ENCODE data around the gene XPA.

The XPA gene

DNA sequence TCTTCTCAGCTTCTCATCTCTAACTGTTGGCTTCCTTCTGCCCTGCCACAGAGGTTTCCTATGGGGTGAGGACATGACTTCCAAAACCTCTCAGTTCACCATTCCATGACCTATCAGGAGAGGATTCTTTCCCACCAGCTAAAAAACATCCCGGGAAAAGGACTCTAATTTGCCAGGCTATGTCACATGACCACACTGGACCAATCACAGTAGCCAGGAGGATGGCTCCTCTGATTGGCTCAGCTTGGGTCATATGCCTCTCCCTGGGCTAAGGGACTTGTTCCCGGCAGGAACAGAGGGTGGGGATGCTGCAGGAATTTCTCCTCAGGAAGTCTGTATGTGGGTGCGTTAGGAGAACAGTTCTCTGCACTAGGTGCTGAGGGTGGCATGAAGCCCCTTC lies 40.3 kb upstream of the XPA start:
- no peak overlapping the region for H3K27ac ChIP-seq (ENCODE audit: low read length)
- 0 out of 2 replicates have a peak overlapping the region, but pooled peaks have one; percentile 10 for H2AFZ ChIP-seq (ENCODE audit: low read length)

DNA sequence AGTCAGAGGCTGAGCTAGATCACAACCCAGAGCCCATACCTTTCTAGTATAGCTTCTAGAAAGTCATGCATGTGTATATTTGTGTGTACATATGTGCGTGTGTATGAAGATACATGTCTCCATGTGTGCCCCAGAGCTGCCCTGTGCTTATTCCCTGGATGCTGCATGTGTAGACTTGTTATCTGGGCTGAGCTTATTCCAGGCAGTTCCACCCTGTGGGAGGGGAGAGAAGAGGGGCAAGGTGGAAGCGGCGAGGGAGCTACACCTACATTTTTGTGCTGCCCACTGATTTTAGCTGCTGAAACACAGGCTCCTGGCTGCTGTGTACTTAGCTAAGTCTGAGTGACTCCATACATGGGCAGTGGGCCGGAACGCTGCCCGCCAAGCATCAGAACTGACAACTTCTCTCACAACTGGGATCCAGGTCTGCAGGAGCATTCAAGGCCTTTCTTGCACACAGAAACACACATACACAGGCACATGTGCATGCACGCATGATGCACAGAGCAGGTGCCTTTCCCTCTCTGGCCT lies 38.0 kb upstream of the XPA start:
- Histone ChIP-seq H2AFZ (ENCODE audit: low read length) (no peak overlapping the region), H3F3A (ENCODE audit: insufficient read depth, low read length) (peaks cover 9% of the 10 kb centered on the region), H4K20me1 (ENCODE audit: insufficient read depth, low read length) (no peaks in the 10 kb centered on the region), H3K4me1 (ENCODE audit: low read length) (peaks cover 17% of the 10 kb centered on the region), H3K27me3 (replicated peaks; ENCODE audit: insufficient read depth, low read length) (no peaks in the 10 kb centered on the region), H3K36me3 (replicated peaks; ENCODE audit: insufficient read depth, low read length) (no peaks in the 10 kb centered on the region), H3K79me2 (ENCODE audit: low read length) (no peaks in the 10 kb centered on the region), H3K9me2 (replicated peaks; ENCODE audit: insufficient read depth, low read length) (no peaks in the 10 kb centered on the region), H3K4me3 (ENCODE audit: low read length) (no peak overlapping the region), H3K27ac (ENCODE audit: low read length) (no peak overlapping the region), H3K9me3 (replicated peaks; ENCODE audit: insufficient read depth, low read length) (no peaks in the 10 kb centered on the region), H3K4me2 (ENCODE audit: low read depth, low read length) (no peak overlapping the region), H3K9ac (ENCODE audit: low read length) (no peak overlapping the region)
- TF ChIP-seq EZH2phosphoT487 (IDR thresholded peaks at IDR 0.05; ENCODE audit: low read length) (no peak), EZH2 (optimal IDR thresholded peaks at IDR 0.05; ENCODE audit: low read depth, low read length) (no peak)
- TF ChIP-seq, protein P1, sequence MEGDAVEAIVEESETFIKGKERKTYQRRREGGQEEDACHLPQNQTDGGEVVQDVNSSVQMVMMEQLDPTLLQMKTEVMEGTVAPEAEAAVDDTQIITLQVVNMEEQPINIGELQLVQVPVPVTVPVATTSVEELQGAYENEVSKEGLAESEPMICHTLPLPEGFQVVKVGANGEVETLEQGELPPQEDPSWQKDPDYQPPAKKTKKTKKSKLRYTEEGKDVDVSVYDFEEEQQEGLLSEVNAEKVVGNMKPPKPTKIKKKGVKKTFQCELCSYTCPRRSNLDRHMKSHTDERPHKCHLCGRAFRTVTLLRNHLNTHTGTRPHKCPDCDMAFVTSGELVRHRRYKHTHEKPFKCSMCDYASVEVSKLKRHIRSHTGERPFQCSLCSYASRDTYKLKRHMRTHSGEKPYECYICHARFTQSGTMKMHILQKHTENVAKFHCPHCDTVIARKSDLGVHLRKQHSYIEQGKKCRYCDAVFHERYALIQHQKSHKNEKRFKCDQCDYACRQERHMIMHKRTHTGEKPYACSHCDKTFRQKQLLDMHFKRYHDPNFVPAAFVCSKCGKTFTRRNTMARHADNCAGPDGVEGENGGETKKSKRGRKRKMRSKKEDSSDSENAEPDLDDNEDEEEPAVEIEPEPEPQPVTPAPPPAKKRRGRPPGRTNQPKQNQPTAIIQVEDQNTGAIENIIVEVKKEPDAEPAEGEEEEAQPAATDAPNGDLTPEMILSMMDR (IDR thresholded peaks at IDR 0.05; ENCODE audit: low read length), result no peak
- no peak for DNase-seq

More for the DNA sequence above, 40.3 kb upstream of the XPA start:
- TF ChIP-seq, protein P1 (IDR thresholded peaks at IDR 0.05; ENCODE audit: low read length), result no peak
- TF ChIP-seq EZH2 (optimal IDR thresholded peaks at IDR 0.05; ENCODE audit: low read depth, low read length) (no peak), EZH2phosphoT487 (IDR thresholded peaks at IDR 0.05; ENCODE audit: low read length) (no peak)
- no peaks in the 10 kb centered on the region for H4K20me1 ChIP-seq (ENCODE audit: insufficient read depth, low read length)
- H3K27me3 ChIP-seq (replicated peaks; ENCODE audit: insufficient read depth, low read length), result no peaks in the 10 kb centered on the region
- no peaks in the 10 kb centered on the region for H3F3A ChIP-seq (ENCODE audit: insufficient read depth, low read length)
- H3K4me1 ChIP-seq (ENCODE audit: low read length), result no peaks in the 10 kb centered on the region
- H3K9ac ChIP-seq (ENCODE audit: low read length), result no peak overlapping the region
- no peaks in the 10 kb centered on the region for H3K9me2 ChIP-seq (replicated peaks; ENCODE audit: insufficient read depth, low read length)
- DNase-seq, result no peak
- H3K36me3 ChIP-seq (replicated peaks; ENCODE audit: insufficient read depth, low read length), result no peaks in the 10 kb centered on the region
- H3K79me2 ChIP-seq (ENCODE audit: low read length), result no peaks in the 10 kb centered on the region
- H3K4me2 ChIP-seq (ENCODE audit: low read depth, low read length), result no peak overlapping the region
- H3K9me3 ChIP-seq (replicated peaks; ENCODE audit: insufficient read depth, low read length), result no peaks in the 10 kb centered on the region
- H3K4me3 ChIP-seq (ENCODE audit: low read length), result no peak overlapping the region

DNA sequence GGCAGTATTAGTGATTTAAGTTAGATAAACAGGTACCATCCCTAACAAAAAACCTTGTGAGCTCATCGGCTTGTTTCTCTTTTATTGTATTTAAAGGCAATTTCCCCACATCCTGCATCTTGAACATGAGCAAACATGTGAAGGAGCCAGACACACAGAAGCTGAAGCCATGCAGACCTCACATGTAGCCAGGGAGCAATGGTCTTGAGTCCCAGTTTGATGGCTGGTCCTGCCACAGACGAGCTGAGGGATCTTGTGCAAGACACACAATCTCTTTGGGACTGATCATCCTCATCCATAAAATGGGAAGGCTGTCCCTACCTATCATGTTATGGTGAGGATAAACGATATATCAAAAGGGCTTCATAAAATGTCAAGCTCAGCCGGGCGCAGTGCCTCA lies 29.6 kb upstream of the XPA start:
- DNase-seq, result no peak
- Histone ChIP-seq H3K4me2 (ENCODE audit: low read depth, low read length) (no peak overlapping the region), H3F3A (ENCODE audit: insufficient read depth, low read length) (peaks cover 12% of the 10 kb centered on the region), H3K9ac (ENCODE audit: low read length) (no peak overlapping the region), H2AFZ (ENCODE audit: low read length) (no peak overlapping the region), H3K9me3 (replicated peaks; ENCODE audit: insufficient read depth, low read length) (no peaks in the 10 kb centered on the region), H3K4me1 (ENCODE audit: low read length) (peaks cover 34% of the 10 kb centered on the region), H3K4me3 (ENCODE audit: low read length) (no peak overlapping the region), H3K9me2 (replicated peaks; ENCODE audit: insufficient read depth, low read length) (no peaks in the 10 kb centered on the region), H3K27me3 (replicated peaks; ENCODE audit: insufficient read depth, low read length) (no peaks in the 10 kb centered on the region), H4K20me1 (ENCODE audit: insufficient read depth, low read length) (no peaks in the 10 kb centered on the region), H3K27ac (ENCODE audit: low read length) (no peak overlapping the region), H3K36me3 (replicated peaks; ENCODE audit: insufficient read depth, low read length) (no peaks in the 10 kb centered on the region), H3K79me2 (ENCODE audit: low read length) (no peaks in the 10 kb centered on the region)
- TF ChIP-seq EZH2 (optimal IDR thresholded peaks at IDR 0.05; ENCODE audit: low read depth, low read length), result no peak
- TF ChIP-seq, protein P1 (IDR thresholded peaks at IDR 0.05; ENCODE audit: low read length), result no peak
- no peak for TF ChIP-seq EZH2phosphoT487 (IDR thresholded peaks at IDR 0.05; ENCODE audit: low read length)
